ENCODE measurements around the gene LPCAT1. TPM values are rescaled to one million over a fixed set of nuclear protein-coding genes. Genes with fewer than 3 reads are reported as not detected.
A peak's percentile ranks its signal among the peaks of the same experiment; 100 is the strongest.

LPCAT1 gene
- total and polyA plus RNA-seq, 2 donors (not counting 3 experiments of a cell fraction or from before 2014, with no cell fraction given): 28.9 to 57.2 TPM

DNA sequence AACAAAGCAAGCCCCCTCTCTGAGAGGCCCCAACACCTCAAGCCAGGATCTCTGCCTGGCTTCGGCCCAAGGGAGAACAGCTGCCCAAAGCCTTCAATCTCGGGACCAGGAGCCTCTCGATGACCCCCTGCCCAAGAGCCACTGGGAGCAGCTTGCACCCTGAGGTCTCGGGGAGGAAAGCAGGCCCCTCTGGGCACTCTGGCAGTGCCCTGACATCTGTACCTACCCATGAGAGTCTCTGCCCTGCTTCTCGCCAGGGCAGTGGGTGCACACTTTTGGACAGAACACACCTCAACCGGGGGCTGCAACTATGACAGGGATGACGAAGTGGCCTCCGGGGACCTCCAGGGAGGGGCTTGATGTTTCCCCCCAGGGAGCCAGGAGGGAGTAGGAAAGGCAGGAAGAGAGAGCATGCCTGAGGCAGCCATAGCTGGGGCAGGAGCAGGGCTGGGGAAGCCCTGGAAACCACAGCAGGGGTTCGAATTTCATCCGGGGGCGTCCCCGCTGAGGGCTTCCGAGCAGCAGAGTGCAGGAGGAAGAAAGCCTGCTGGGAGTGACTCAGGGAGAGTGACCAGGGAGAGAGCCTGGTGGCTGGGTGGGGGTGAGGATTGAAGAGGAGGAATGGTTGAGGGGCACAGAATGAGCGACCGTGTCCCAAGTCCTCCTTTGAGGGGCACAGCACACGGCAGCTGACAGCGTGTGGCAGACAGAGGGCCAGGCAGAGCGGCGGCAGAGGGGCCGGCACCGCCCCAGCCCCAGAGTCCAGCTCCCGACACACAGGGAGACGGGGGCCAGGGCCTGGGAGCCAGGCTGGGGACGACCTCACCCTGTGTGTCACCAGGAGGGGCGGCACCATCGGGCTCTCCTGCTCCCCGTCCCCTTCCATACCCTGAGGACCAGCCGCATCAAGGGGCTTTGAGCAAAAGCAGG, 1.8 kb downstream of the LPCAT1 start:
- H3K9ac ChIP-seq (replicated peaks; ENCODE audit: extremely low read depth, insufficient read depth, low read length): peak overlapping the region; percentile 57
- ChIA-PET POLR2A (no interaction called here), CTCF (interaction anchor here (1.2 to 1.5 kb wide), 2 partner anchors 14 to 19 kb away, joined by 3 to 4 read pairs; no protein-coding TSS in a partner anchor)
- peak overlapping the region; percentile 72 to 92 (median 76) for H3K4me3 ChIP-seq (replicated peaks in 1 of 3; ENCODE audit: insufficient read depth in 1 of 3, low read depth in 1 of 3, low read length in 3 of 3)
- H4K20me1 ChIP-seq (replicated peaks; ENCODE audit: control insufficient read depth, extremely low read depth, insufficient read depth, low read length): no peaks in the 10 kb centered on the region
- FAIRE-seq (peak; percentile 40), DNase-seq (ENCODE audit: low read depth, low spot score) (peak; percentile 21)
- no peak overlapping the region for H2AFZ ChIP-seq (ENCODE audit: low read depth, low read length)
- intact Hi-C loops (cut with micrococcal nuclease): loop anchor here (1.0 to 2.0 kb wide), 3 partner anchors 43 to 119 kb away; no protein-coding TSS in a partner anchor
- peak overlapping the region; percentile 45 for H3K27ac ChIP-seq (ENCODE audit: insufficient read depth, low read depth, low read length)
- H3K4me1 ChIP-seq (ENCODE audit: control insufficient read depth, extremely low read depth, insufficient read depth, low read length): peaks cover 16% of the 10 kb centered on the region
- no peaks in the 10 kb centered on the region for H3K27me3 ChIP-seq (ENCODE audit: control insufficient read depth in 2 of 2, insufficient read depth in 2 of 2, low read length in 2 of 2)
- peak overlapping the region; percentile 91 for H3K4me2 ChIP-seq (ENCODE audit: insufficient read depth, low read length)
- H3K79me2 ChIP-seq (ENCODE audit: control insufficient read depth, insufficient read depth, low read length): peaks cover 61% of the 10 kb centered on the region
- BruUV-seq (replicated peaks): no TSS peak
- no peaks in the 10 kb centered on the region for H3K9me3 ChIP-seq (replicated peaks; ENCODE audit: control insufficient read depth, insufficient read depth, low read length)
- peaks cover 10 to 12% of the 10 kb centered on the region in 2 experiments for H3K36me3 ChIP-seq (ENCODE audit: control insufficient read depth in 2 of 2, extremely low read depth in 1 of 2, insufficient read depth in 2 of 2, low read length in 2 of 2)
- TF ChIP-seq POLR2AphosphoS5 (IDR thresholded peaks at IDR 0.05; ENCODE audit: insufficient read depth, low read depth, low read length) (no peak), JUN (IDR thresholded peaks at IDR 0.05; ENCODE audit: borderline replicate concordance, insufficient read depth, insufficient read length, low read depth) (no peak), EZH2 (IDR thresholded peaks at IDR 0.05; ENCODE audit: borderline replicate concordance, low read depth, low read length, severe bottlenecking) (no peak), FOS (IDR thresholded peaks at IDR 0.05; ENCODE audit: borderline replicate concordance, insufficient read depth, low read length) (no peak)
- dilution Hi-C loops (cut with MboI; ENCODE audit: extremely low pct_ligation_motif_present, low sequenced_read_pairs): no loop called here
- H3K9me1 ChIP-seq (replicated peaks; ENCODE audit: control insufficient read depth, extremely low read depth, insufficient read depth, low read length): no peaks in the 10 kb centered on the region

DNA sequence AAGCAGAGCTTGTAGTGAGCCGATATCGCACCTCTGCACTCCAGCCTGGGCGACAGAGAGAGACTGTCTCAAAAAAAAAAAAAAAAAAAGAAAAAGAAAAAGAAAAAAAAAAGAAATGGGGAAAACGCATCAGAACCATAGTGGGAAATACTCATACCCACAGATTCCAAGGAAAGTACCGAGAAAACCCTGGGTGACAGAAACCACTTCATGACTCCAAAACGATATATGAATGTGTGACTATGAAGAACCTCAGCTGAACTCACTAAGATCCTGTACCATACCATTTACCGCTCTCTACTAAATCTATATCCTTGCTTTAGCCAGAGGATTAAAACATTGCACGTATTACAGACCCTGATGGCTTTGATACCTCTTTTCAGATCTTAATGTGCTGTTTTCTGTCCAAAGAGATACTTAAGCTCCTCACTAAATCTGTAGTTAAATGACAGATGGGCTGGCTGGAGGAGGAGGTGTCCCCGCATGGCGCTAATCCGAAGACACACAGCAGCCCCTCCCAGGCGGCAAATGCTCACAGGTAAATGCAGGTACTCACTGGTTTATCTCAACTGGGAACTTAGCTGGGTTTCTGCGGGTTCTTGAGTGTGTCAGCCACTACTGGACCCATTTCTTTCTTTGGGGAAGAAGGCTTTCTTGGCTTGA, 2.8 kb downstream of the LPCAT1 start:
- H2AFZ ChIP-seq (ENCODE audit: low read depth, low read length): no peak overlapping the region
- H3K9me3 ChIP-seq (replicated peaks; ENCODE audit: control insufficient read depth, insufficient read depth, low read length): no peaks in the 10 kb centered on the region
- no peak overlapping the region for H3K27ac ChIP-seq (ENCODE audit: insufficient read depth, low read depth, low read length)
- TSS peak; percentile 20 for BruUV-seq (replicated peaks)
- H3K79me2 ChIP-seq (ENCODE audit: control insufficient read depth, insufficient read depth, low read length): peaks cover 71% of the 10 kb centered on the region
- H3K27me3 ChIP-seq (ENCODE audit: control insufficient read depth in 2 of 2, insufficient read depth in 2 of 2, low read length in 2 of 2): no peaks in the 10 kb centered on the region
- TF ChIP-seq JUN (IDR thresholded peaks at IDR 0.05; ENCODE audit: borderline replicate concordance, insufficient read depth, insufficient read length, low read depth) (no peak), POLR2A (IDR thresholded peaks at IDR 0.05; ENCODE audit: low read depth, low read length) (no peak), POLR2AphosphoS5 (IDR thresholded peaks at IDR 0.05; ENCODE audit: insufficient read depth, low read depth, low read length) (no peak), GATA2 (IDR thresholded peaks at IDR 0.05; ENCODE audit: insufficient read depth, insufficient read length, low read depth, low read length) (no peak), EZH2 (IDR thresholded peaks at IDR 0.05; ENCODE audit: borderline replicate concordance, low read depth, low read length, severe bottlenecking) (no peak), MYC (IDR thresholded peaks at IDR 0.05; ENCODE audit: low read depth, low read length) (no peak), FOS (IDR thresholded peaks at IDR 0.05; ENCODE audit: borderline replicate concordance, insufficient read depth, low read length) (no peak)
- TF ChIP-seq, protein P1, sequence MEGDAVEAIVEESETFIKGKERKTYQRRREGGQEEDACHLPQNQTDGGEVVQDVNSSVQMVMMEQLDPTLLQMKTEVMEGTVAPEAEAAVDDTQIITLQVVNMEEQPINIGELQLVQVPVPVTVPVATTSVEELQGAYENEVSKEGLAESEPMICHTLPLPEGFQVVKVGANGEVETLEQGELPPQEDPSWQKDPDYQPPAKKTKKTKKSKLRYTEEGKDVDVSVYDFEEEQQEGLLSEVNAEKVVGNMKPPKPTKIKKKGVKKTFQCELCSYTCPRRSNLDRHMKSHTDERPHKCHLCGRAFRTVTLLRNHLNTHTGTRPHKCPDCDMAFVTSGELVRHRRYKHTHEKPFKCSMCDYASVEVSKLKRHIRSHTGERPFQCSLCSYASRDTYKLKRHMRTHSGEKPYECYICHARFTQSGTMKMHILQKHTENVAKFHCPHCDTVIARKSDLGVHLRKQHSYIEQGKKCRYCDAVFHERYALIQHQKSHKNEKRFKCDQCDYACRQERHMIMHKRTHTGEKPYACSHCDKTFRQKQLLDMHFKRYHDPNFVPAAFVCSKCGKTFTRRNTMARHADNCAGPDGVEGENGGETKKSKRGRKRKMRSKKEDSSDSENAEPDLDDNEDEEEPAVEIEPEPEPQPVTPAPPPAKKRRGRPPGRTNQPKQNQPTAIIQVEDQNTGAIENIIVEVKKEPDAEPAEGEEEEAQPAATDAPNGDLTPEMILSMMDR (IDR thresholded peaks at IDR 0.05; ENCODE audit: extremely low read depth in 1 of 2, insufficient read depth in 1 of 2, low read depth in 1 of 2, low read length in 2 of 2): no peak
- TF ChIP-seq, protein P2, sequence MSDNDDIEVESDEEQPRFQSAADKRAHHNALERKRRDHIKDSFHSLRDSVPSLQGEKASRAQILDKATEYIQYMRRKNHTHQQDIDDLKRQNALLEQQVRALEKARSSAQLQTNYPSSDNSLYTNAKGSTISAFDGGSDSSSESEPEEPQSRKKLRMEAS (IDR thresholded peaks at IDR 0.05; ENCODE audit: insufficient read depth, insufficient read length): no peak
- no peak for DNase-seq (ENCODE audit: low read depth, low spot score)
- CTCF ChIA-PET: interaction anchor here (0.7 kb wide), 1 partner anchor 138 kb away, joined by 3 read pairs; no protein-coding TSS in a partner anchor
- H4K20me1 ChIP-seq (replicated peaks; ENCODE audit: control insufficient read depth, extremely low read depth, insufficient read depth, low read length): no peaks in the 10 kb centered on the region
- no peak overlapping the region for H3K9ac ChIP-seq (replicated peaks; ENCODE audit: extremely low read depth, insufficient read depth, low read length)
- POLR2A ChIA-PET: no interaction called here
- no peaks in the 10 kb centered on the region for H3K9me1 ChIP-seq (replicated peaks; ENCODE audit: control insufficient read depth, extremely low read depth, insufficient read depth, low read length)
- no peak for FAIRE-seq
- dilution Hi-C loops (cut with MboI; ENCODE audit: extremely low pct_ligation_motif_present, low sequenced_read_pairs): no loop called here
- no peak overlapping the region for H3K4me3 ChIP-seq (replicated peaks in 1 of 3; ENCODE audit: insufficient read depth in 1 of 3, low read depth in 1 of 3, low read length in 3 of 3)
- H3K36me3 ChIP-seq (ENCODE audit: control insufficient read depth in 2 of 2, extremely low read depth in 1 of 2, insufficient read depth in 2 of 2, low read length in 2 of 2): peaks cover 10 to 12% of the 10 kb centered on the region in 2 experiments
- no peak overlapping the region for H3K4me2 ChIP-seq (ENCODE audit: insufficient read depth, low read length)
- intact Hi-C loops (cut with micrococcal nuclease): no loop called here
- H3K4me1 ChIP-seq (ENCODE audit: control insufficient read depth, extremely low read depth, insufficient read depth, low read length): peaks cover 16% of the 10 kb centered on the region
